Endothelial cell (in vitro differentiated cells): ENCODE measurements around the gene KIF3B. TPM values are rescaled to one million over a fixed set of nuclear protein-coding genes. Genes with fewer than 3 reads are reported as not detected.
"Not testable (repeated sequence)": the region's sequence is repeated elsewhere in the genome, so short reads cannot be mapped to it uniquely, and the experiment has no call there.

Experiments used
- DNase-seq: peaks from one replicate; pipeline ENCODE4 v3.0.0; 2021; ENCODE audit warnings: low spot score
- H3K27ac Mint-ChIP-seq: one replicate; pipeline ENCODE4 v1.8.0; 2021; ENCODE audit warnings: mixed read lengths, inconsistent platforms; ENCODE audit not compliant: unreplicated experiment
- H3K27me3 Mint-ChIP-seq: one replicate; pipeline ENCODE4 v1.8.0; 2021; ENCODE audit warnings: mild to moderate bottlenecking, moderate library complexity, mixed read lengths, inconsistent platforms; ENCODE audit not compliant: unreplicated experiment
- H3K36me3 Mint-ChIP-seq: one replicate; pipeline ENCODE4 v1.8.0; 2021; ENCODE audit warnings: mild to moderate bottlenecking, low read depth, mixed read lengths, inconsistent platforms; ENCODE audit not compliant: unreplicated experiment
- H3K4me1 Mint-ChIP-seq: one replicate; pipeline ENCODE4 v1.8.0; 2021; ENCODE audit warnings: mild to moderate bottlenecking, mixed read lengths, inconsistent platforms; ENCODE audit not compliant: unreplicated experiment
- H3K4me3 Mint-ChIP-seq: one replicate; pipeline ENCODE4 v1.8.0; 2021; ENCODE audit warnings: mild to moderate bottlenecking, mixed read lengths, inconsistent platforms; ENCODE audit not compliant: unreplicated experiment
- H3K9me3 Mint-ChIP-seq: one replicate; pipeline ENCODE4 v1.8.0; 2021; ENCODE audit warnings: mixed read lengths, inconsistent platforms; ENCODE audit not compliant: unreplicated experiment
- CTCF ChIP-seq: fragments of 200-600 bp; sonication (generic); IDR thresholded peaks from one replicate; pipeline ENCODE4 v1.5.0; 2021; ENCODE audit warnings: antibody characterized with exemption; ENCODE audit not compliant: unreplicated experiment
- total RNA-seq: library from RNA; stranded (reverse); fragmentation: NEBNext Ultra II Directional; extraction: Animal tissue kit (Norgen Biotek cat#: 25700); gene quantifications from one replicate; pipeline ENCODE4 v1.2.1, GENCODE V29; 2021; ENCODE audit not compliant: unreplicated experiment

Gene KIF3B
- total RNA-seq, 1 donor from 2014 or later: 34.7 TPM

GRCh38 chr20:32368323-32368722 lies 90.9 kb downstream of the KIF3B start:
- no peaks in the 10 kb centered on the region for H3K27me3 Mint-ChIP-seq

GRCh38 chr20:32368925-32369324 lies 91.5 kb downstream of the KIF3B start:
- H3K36me3 Mint-ChIP-seq: peaks cover 7% of the 10 kb centered on the region
- H3K9me3 Mint-ChIP-seq: no peaks in the 10 kb centered on the region
- H3K27me3 Mint-ChIP-seq: no peaks in the 10 kb centered on the region
- no peak overlapping the region for H3K27ac Mint-ChIP-seq
- H3K4me1 Mint-ChIP-seq: peaks cover 4% of the 10 kb centered on the region
- no peak for TF ChIP-seq CTCF
- DNase-seq: no peak
- no peak overlapping the region for H3K4me3 Mint-ChIP-seq

More at GRCh38 chr20:32368323-32368722, 90.9 kb downstream of the KIF3B start:
- peaks cover 7% of the 10 kb centered on the region for H3K36me3 Mint-ChIP-seq
- H3K4me3 Mint-ChIP-seq: no peak overlapping the region
- H3K27ac Mint-ChIP-seq: no peak overlapping the region
- DNase-seq: no peak
- no peaks in the 10 kb centered on the region for H3K9me3 Mint-ChIP-seq
- no peak for TF ChIP-seq CTCF
- peaks cover 4% of the 10 kb centered on the region for H3K4me1 Mint-ChIP-seq

GRCh38 chr20:32370897-32371296 lies 93.4 kb downstream of the KIF3B start:
- Mint-ChIP-seq H3K27me3 (no peaks in the 10 kb centered on the region), H3K4me3 (no peak overlapping the region), H3K9me3 (no peaks in the 10 kb centered on the region), H3K27ac (no peak overlapping the region), H3K4me1 (peaks cover 4% of the 10 kb centered on the region), H3K36me3 (peaks cover 7% of the 10 kb centered on the region)
- no peak for TF ChIP-seq CTCF
- no peak for DNase-seq

- Mint-ChIP-seq H3K4me3 (no peak overlapping the region), H3K27ac (no peak overlapping the region), H3K4me1 (peaks cover 9% of the 10 kb centered on the region), H3K36me3 (no peaks in the 10 kb centered on the region), H3K9me3 (no peaks in the 10 kb centered on the region), H3K27me3 (no peaks in the 10 kb centered on the region)
- no peak for TF ChIP-seq CTCF
- no peak for DNase-seq
Observed at GRCh38 chr20:32378461-32378860, 101.0 kb downstream of the KIF3B start.

- not testable (repeated sequence) for H3K36me3 Mint-ChIP-seq
Observed at GRCh38 chr20:32380037-32380436, 102.6 kb downstream of the KIF3B start.

GRCh38 chr20:32380745-32381144 lies 103.3 kb downstream of the KIF3B start:
- H3K9me3 Mint-ChIP-seq: no peaks in the 10 kb centered on the region
- DNase-seq: no peak
- TF ChIP-seq CTCF: no peak
- H3K27ac Mint-ChIP-seq: no peak overlapping the region
- no peak overlapping the region for H3K4me3 Mint-ChIP-seq
- peaks cover 4% of the 10 kb centered on the region for H3K36me3 Mint-ChIP-seq
- H3K4me1 Mint-ChIP-seq: peaks cover 9% of the 10 kb centered on the region
- no peaks in the 10 kb centered on the region for H3K27me3 Mint-ChIP-seq

More at GRCh38 chr20:32380037-32380436, 102.6 kb downstream of the KIF3B start:
- not testable (repeated sequence) for DNase-seq, H3K27me3 Mint-ChIP-seq, H3K4me3 Mint-ChIP-seq, H3K9me3 Mint-ChIP-seq, H3K27ac Mint-ChIP-seq, H3K4me1 Mint-ChIP-seq
